GM06990 (cell line): ENCODE measurements around the gene OR52N4.

Experiments used
- DNase-seq: peaks from one replicate; pipeline ENCODE4 v3.0.0-alpha.2; 2011; ENCODE audit not compliant: insufficient read length; ENCODE audit errors: extremely low read depth
- H3K27me3 ChIP-seq: replicated peaks from 2 replicates; pipeline ENCODE4 v1.6.0; 2011; ENCODE audit warnings: low read length; ENCODE audit not compliant: control insufficient read depth, insufficient read depth
- H3K36me3 ChIP-seq: 2 replicates; pipeline ENCODE4 v1.5.1; 2011; ENCODE audit warnings: low read length; ENCODE audit not compliant: control insufficient read depth, insufficient read depth
- H3K4me3 ChIP-seq: replicated peaks from 2 replicates; pipeline ENCODE4 v1.5.1; 2011; ENCODE audit warnings: low read depth, mild to moderate bottlenecking, control low read depth, low read length
- TF ChIP-seq, protein P1 (sequence below): IDR thresholded peaks from 2 replicates; pipeline ENCODE4 v1.5.1; 2011; ENCODE audit warnings: low read length, control low read depth, mild to moderate bottlenecking, inconsistent platforms; ENCODE audit not compliant: insufficient read depth, poor library complexity, severe bottlenecking

Gene OR52N4

DNA sequence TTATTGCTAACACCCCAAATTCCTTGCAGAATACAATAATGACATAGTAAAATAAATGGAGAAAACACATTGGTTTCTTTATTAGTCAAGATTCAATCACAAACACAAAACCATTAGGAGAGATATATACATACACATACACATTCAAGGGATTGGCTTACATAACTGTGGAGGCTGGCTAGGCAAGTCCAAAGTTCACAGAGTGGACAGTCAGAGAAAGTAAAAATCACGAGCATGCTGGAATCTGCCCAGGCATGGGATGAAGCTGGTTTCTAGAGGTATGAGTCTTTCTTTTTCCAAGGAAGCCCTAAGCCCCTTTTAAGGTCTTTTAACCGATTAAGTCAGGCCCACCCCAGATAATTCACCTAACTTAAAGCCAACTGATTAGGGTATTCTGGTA is 31.4 kb upstream of the OR52N4 start:
- no peak for DNase-seq
- Histone ChIP-seq H3K4me3 (no peak overlapping the region), H3K36me3 (no peaks in the 10 kb centered on the region), H3K27me3 (no peaks in the 10 kb centered on the region; the same call in 1 of the 2 replicates)
- TF ChIP-seq, protein P1, sequence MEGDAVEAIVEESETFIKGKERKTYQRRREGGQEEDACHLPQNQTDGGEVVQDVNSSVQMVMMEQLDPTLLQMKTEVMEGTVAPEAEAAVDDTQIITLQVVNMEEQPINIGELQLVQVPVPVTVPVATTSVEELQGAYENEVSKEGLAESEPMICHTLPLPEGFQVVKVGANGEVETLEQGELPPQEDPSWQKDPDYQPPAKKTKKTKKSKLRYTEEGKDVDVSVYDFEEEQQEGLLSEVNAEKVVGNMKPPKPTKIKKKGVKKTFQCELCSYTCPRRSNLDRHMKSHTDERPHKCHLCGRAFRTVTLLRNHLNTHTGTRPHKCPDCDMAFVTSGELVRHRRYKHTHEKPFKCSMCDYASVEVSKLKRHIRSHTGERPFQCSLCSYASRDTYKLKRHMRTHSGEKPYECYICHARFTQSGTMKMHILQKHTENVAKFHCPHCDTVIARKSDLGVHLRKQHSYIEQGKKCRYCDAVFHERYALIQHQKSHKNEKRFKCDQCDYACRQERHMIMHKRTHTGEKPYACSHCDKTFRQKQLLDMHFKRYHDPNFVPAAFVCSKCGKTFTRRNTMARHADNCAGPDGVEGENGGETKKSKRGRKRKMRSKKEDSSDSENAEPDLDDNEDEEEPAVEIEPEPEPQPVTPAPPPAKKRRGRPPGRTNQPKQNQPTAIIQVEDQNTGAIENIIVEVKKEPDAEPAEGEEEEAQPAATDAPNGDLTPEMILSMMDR, result no peak

DNA sequence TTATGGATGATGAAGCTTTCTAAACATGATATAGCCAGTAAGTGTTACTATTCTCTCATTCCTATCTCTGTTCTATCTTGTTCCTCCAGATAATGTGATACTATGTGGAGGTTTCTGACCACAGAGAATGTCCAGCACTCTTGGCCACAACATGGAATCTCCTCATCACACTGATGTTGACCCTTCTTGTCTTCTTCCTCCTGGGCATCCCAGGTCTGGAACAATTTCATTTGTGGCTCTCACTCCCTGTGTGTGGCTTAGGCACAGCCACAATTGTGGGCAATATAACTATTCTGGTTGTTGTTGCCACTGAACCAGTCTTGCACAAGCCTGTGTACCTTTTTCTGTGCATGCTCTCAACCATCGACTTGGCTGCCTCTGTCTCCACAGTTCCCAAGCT is 27.7 kb upstream of the OR52N4 start:
- Histone ChIP-seq H3K36me3 (no peaks in the 10 kb centered on the region), H3K4me3 (no peak overlapping the region), H3K27me3 (no peaks in the 10 kb centered on the region; the same call in 1 of the 2 replicates)
- TF ChIP-seq, protein P1, result no peak
- no peak for DNase-seq

DNA sequence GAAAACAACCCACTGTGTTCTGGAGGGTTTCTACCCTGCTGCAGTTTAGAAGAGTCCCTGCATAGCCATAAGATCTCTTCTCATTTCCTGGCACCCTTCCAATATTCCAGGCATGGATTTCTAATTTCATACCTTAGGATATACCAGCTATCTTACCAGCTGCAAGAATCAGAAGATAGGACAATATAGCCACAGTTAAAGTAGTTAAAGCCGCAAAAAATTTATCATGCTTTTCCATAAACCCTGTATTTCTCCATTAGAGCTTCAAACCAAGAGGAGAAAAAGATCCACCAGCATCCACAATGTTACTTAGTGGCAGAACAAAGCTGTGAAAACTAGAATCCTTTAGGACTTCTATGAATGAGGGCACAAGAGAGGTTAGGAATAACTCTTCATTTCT is 26.4 kb upstream of the OR52N4 start:
- Histone ChIP-seq H3K36me3 (no peaks in the 10 kb centered on the region), H3K4me3 (no peak overlapping the region), H3K27me3 (no peaks in the 10 kb centered on the region; the same call in 1 of the 2 replicates)
- TF ChIP-seq, protein P1, result no peak
- no peak for DNase-seq

DNA sequence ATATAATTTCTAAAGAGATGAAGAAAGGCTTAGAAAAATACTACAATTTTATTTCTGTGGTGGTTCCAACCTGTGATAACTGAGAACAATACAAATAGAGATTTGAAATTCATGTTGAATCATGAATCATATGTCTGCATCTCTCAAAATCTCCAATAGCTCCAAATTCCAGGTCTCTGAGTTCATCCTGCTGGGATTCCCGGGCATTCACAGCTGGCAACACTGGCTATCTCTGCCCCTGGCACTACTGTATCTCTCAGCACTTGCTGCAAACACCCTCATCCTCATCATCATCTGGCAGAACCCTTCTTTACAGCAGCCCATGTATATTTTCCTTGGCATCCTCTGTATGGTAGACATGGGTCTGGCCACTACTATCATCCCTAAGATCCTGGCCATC is 17.6 kb upstream of the OR52N4 start, which contains the start of gene OR56B1:
Gene OR56B1, plus strand, starts transcription at position 53 of the 400 bp plus-strand sequence. Its CDS starts 69 bp downstream, at position 122.
- no peaks in the 10 kb centered on the region for H3K36me3 ChIP-seq
- TF ChIP-seq, protein P1, result no peak
- no peak within 1 kb of the TSS for H3K4me3 ChIP-seq
- no peak for DNase-seq
- no peaks in the 10 kb centered on the region for H3K27me3 ChIP-seq

DNA sequence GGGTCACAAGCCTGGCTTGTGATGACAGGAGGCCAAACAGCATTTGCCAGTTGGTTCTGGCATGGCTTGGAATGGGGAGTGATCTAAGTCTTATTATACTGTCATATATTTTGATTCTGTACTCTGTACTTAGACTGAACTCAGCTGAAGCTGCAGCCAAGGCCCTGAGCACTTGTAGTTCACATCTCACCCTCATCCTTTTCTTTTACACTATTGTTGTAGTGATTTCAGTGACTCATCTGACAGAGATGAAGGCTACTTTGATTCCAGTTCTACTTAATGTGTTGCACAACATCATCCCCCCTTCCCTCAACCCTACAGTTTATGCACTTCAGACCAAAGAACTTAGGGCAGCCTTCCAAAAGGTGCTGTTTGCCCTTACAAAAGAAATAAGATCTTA is 17.0 kb upstream of the OR52N4 start:
- H3K36me3 ChIP-seq, result no peaks in the 10 kb centered on the region
- TF ChIP-seq, protein P1, result no peak
- no peak for DNase-seq
- no peaks in the 10 kb centered on the region for H3K27me3 ChIP-seq
- no peak overlapping the region for H3K4me3 ChIP-seq
